Measurements from ENCODE around the gene ARID3C.

DNA sequence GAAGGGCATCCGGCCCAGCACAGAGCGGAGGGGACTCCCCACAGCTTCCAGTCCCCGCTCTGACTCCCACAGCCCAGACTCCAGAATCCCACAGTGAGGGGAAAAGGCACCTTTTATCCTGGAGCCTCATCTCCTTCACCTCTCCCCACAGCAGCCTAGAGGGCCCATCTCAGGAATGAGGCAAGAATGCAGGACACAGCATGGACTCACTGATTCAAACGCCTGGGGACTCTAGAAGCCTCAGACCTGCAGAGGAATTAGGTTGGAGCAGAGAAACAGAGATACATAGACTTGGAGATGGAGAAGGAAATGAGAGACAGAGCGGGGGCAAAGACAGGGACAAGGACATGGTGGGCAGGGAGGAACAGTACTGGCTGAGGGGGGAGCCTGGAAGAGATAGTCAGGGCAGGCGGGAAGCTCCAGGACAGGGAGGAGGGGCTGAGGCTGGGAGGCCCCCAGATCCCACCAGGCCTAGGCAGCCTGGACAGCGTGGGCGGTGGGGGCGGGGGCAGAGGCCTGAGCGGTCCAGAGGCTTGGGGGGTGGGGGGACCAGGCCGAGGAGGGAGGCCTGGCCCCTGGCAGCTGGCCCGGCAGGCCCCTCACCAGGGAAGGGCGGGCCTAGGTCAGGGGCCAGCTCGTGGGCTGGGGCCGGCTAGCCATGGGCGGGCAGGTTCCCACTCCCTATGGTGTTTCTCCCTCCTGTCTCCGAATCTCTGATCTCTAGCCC is 55.1 kb downstream of the ARID3C start:
- TF ChIP-seq, protein P1, sequence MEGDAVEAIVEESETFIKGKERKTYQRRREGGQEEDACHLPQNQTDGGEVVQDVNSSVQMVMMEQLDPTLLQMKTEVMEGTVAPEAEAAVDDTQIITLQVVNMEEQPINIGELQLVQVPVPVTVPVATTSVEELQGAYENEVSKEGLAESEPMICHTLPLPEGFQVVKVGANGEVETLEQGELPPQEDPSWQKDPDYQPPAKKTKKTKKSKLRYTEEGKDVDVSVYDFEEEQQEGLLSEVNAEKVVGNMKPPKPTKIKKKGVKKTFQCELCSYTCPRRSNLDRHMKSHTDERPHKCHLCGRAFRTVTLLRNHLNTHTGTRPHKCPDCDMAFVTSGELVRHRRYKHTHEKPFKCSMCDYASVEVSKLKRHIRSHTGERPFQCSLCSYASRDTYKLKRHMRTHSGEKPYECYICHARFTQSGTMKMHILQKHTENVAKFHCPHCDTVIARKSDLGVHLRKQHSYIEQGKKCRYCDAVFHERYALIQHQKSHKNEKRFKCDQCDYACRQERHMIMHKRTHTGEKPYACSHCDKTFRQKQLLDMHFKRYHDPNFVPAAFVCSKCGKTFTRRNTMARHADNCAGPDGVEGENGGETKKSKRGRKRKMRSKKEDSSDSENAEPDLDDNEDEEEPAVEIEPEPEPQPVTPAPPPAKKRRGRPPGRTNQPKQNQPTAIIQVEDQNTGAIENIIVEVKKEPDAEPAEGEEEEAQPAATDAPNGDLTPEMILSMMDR (IDR thresholded peaks at IDR 0.05): no peak
- TF ChIP-seq POLR2A (IDR thresholded peaks at IDR 0.05): no peak
